ENCODE results near the gene ACAN.

DNA sequence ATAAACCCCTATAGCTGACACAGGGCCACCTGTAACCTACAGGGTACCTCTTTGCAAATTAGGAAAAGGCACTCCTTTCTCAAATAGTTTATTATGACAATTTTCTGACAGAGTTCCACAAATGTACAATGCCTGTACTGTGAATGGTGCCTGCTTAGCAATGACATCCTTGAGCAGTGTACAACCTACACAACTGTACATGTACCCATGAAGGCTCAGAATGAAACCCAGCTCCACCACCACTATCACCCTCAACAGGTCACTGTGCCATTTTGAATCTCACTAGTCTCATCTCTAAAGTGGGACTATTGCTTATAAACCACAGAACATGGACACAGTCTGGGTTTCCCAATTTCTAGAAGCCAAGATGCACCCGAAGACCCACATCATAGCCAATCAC, 102.9 kb downstream of the ACAN start:
- TF ChIP-seq, protein P1, sequence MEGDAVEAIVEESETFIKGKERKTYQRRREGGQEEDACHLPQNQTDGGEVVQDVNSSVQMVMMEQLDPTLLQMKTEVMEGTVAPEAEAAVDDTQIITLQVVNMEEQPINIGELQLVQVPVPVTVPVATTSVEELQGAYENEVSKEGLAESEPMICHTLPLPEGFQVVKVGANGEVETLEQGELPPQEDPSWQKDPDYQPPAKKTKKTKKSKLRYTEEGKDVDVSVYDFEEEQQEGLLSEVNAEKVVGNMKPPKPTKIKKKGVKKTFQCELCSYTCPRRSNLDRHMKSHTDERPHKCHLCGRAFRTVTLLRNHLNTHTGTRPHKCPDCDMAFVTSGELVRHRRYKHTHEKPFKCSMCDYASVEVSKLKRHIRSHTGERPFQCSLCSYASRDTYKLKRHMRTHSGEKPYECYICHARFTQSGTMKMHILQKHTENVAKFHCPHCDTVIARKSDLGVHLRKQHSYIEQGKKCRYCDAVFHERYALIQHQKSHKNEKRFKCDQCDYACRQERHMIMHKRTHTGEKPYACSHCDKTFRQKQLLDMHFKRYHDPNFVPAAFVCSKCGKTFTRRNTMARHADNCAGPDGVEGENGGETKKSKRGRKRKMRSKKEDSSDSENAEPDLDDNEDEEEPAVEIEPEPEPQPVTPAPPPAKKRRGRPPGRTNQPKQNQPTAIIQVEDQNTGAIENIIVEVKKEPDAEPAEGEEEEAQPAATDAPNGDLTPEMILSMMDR (IDR thresholded peaks at IDR 0.05; ENCODE audit: insufficient read depth, low read length): no peak
- TF ChIP-seq, protein P2, sequence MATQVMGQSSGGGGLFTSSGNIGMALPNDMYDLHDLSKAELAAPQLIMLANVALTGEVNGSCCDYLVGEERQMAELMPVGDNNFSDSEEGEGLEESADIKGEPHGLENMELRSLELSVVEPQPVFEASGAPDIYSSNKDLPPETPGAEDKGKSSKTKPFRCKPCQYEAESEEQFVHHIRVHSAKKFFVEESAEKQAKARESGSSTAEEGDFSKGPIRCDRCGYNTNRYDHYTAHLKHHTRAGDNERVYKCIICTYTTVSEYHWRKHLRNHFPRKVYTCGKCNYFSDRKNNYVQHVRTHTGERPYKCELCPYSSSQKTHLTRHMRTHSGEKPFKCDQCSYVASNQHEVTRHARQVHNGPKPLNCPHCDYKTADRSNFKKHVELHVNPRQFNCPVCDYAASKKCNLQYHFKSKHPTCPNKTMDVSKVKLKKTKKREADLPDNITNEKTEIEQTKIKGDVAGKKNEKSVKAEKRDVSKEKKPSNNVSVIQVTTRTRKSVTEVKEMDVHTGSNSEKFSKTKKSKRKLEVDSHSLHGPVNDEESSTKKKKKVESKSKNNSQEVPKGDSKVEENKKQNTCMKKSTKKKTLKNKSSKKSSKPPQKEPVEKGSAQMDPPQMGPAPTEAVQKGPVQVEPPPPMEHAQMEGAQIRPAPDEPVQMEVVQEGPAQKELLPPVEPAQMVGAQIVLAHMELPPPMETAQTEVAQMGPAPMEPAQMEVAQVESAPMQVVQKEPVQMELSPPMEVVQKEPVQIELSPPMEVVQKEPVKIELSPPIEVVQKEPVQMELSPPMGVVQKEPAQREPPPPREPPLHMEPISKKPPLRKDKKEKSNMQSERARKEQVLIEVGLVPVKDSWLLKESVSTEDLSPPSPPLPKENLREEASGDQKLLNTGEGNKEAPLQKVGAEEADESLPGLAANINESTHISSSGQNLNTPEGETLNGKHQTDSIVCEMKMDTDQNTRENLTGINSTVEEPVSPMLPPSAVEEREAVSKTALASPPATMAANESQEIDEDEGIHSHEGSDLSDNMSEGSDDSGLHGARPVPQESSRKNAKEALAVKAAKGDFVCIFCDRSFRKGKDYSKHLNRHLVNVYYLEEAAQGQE (IDR thresholded peaks at IDR 0.05; ENCODE audit: insufficient replicate concordance, low read depth): no peak
